ENCODE data around the gene SMCO2.
A peak's percentile ranks its signal among the peaks of the same experiment; 100 is the strongest.

The SMCO2 gene

GRCh38 chr12:27455589-27455988, 9.1 kb downstream of the SMCO2 start:
- DNase-seq, result no peak

GRCh38 chr12:27456618-27457017, 10.1 kb downstream of the SMCO2 start:
- DNase-seq, result no peak

- peak; percentile 89 for DNase-seq
These were observed 14.0 kb downstream of the SMCO2 start for GRCh38 chr12:27460471-27460978.

- DNase-seq, result peak; percentile 82
These were observed 15.7 kb downstream of the SMCO2 start for GRCh38 chr12:27462151-27462694.

- DNase-seq, result no peak
These were observed 16.3 kb downstream of the SMCO2 start for GRCh38 chr12:27462851-27463250.

GRCh38 chr12:27463511-27464219, 17.1 kb downstream of the SMCO2 start:
- DNase-seq, result no peak

GRCh38 chr12:27464220-27464554, 17.7 kb downstream of the SMCO2 start:
- no peak for DNase-seq

- DNase-seq, result no peak
These were observed 21.1 kb downstream of the SMCO2 start for GRCh38 chr12:27467641-27468040.

GRCh38 chr12:27468241-27468640, 21.7 kb downstream of the SMCO2 start:
- DNase-seq, result peak; percentile 30

GRCh38 chr12:27469176-27469736, 22.7 kb downstream of the SMCO2 start:
- DNase-seq, result no peak

- DNase-seq, result no peak
These were observed 26.1 kb downstream of the SMCO2 start for GRCh38 chr12:27472604-27473003.

GRCh38 chr12:27474344-27474743, 27.8 kb downstream of the SMCO2 start:
- DNase-seq, result no peak

- DNase-seq, result peak; percentile 30
These were observed 30.5 kb downstream of the SMCO2 start for GRCh38 chr12:27477049-27477448.

GRCh38 chr12:27478949-27479348, 32.4 kb downstream of the SMCO2 start:
- DNase-seq, result no peak

- peak; percentile 75 for DNase-seq
These were observed 33.5 kb downstream of the SMCO2 start for GRCh38 chr12:27480016-27480415.

GRCh38 chr12:27486961-27487360, 40.4 kb downstream of the SMCO2 start:
- no peak for DNase-seq

GRCh38 chr12:27488479-27488878, 41.9 kb downstream of the SMCO2 start:
- DNase-seq, result peak; percentile 61

- DNase-seq, result no peak
These were observed 44.7 kb downstream of the SMCO2 start for GRCh38 chr12:27491226-27491625.

GRCh38 chr12:27493260-27493940, 46.9 kb downstream of the SMCO2 start:
- no peak for DNase-seq

GRCh38 chr12:27497446-27497845, 50.9 kb downstream of the SMCO2 start:
- DNase-seq, result no peak

GRCh38 chr12:27498149-27498548, 51.6 kb downstream of the SMCO2 start:
- no peak for DNase-seq

GRCh38 chr12:27498761-27499160, 52.2 kb downstream of the SMCO2 start:
- peak; percentile 27 for DNase-seq

- no peak for DNase-seq
These were observed 52.8 kb downstream of the SMCO2 start for GRCh38 chr12:27499377-27499776.

GRCh38 chr12:27500546-27500945, 54.0 kb downstream of the SMCO2 start:
- DNase-seq, result no peak

Measured in OCI-M1 (cell line).